WTC11 (cell line): Measurements from ENCODE around the gene MAPKAPK3. TPM values are rescaled to one million over a fixed set of nuclear protein-coding genes. Genes with fewer than 3 reads are reported as not detected.

Source experiments
- ATAC-seq: fragments of 200-7000 bp; cut with Tn5 transposase; 2 replicates; pipeline ENCODE4 v1.10.0; 2021; ENCODE audit warnings: mild to moderate bottlenecking, moderate library complexity
- CTCF ChIA-PET: fragments of 300-600 bp; sonication (Branson Sonifier 250); formaldehyde crosslinking; loops from one replicate; lab custom pipeline; 2021; ENCODE audit warnings: antibody characterized with exemption; lab: Charles Lee
- POLR2A ChIA-PET: fragments of 350-600 bp; sonication (Branson Sonifier 250); formaldehyde crosslinking; loops from one replicate; lab custom pipeline; 2021; ENCODE audit warnings: antibody characterized with exemption; lab: Charles Lee
- DNase-seq: peaks from one replicate; pipeline ENCODE4 v3.0.0; 2021; ENCODE audit warnings: low spot score
- H3K27ac Mint-ChIP-seq: 2 replicates; pipeline ENCODE4 v1.8.0; 2021; ENCODE audit warnings: mixed read lengths
- H3K27me3 Mint-ChIP-seq: 2 replicates; pipeline ENCODE4 v1.8.0; 2021; ENCODE audit warnings: low read depth, mild to moderate bottlenecking, moderate library complexity, mixed read lengths
- H3K36me3 Mint-ChIP-seq: 2 replicates; pipeline ENCODE4 v1.8.0; 2021; ENCODE audit warnings: mixed read lengths
- H3K4me1 Mint-ChIP-seq: 2 replicates; pipeline ENCODE4 v1.8.0; 2022; ENCODE audit warnings: mixed read lengths
- H3K4me3 Mint-ChIP-seq: 2 replicates; pipeline ENCODE4 v1.8.0; 2021; ENCODE audit warnings: mild to moderate bottlenecking, moderate library complexity, mixed read lengths
- H3K9me3 Mint-ChIP-seq: 2 replicates; pipeline ENCODE4 v1.8.0; 2021; ENCODE audit warnings: mixed read lengths
- ETV6 ChIP-seq: sonication (generic); formaldehyde crosslinking; IDR thresholded peaks from 2 replicates; pipeline ENCODE4 v1.8.1; 2022; ENCODE audit warnings: mild to moderate bottlenecking, missing genetic modification reagents
- GABPB1 ChIP-seq: sonication (generic); formaldehyde crosslinking; IDR thresholded peaks from 2 replicates; pipeline ENCODE4 v1.8.1; 2023; ENCODE audit warnings: mild to moderate bottlenecking, missing genetic modification reagents
- IRF2 ChIP-seq: sonication (generic); formaldehyde crosslinking; IDR thresholded peaks from 2 replicates; pipeline ENCODE4 v1.8.0; 2022; ENCODE audit warnings: low read depth, missing genetic modification reagents, borderline replicate concordance
- JAZF1 ChIP-seq: fragments of 250-450 bp; sonication (Bioruptor Pico); IDR thresholded peaks from 2 replicates; pipeline ENCODE4 v1.9.0; 2021; ENCODE audit warnings: moderate library complexity, mild to moderate bottlenecking, inconsistent platforms
- MXD4 ChIP-seq: fragments of 250-450 bp; sonication (Bioruptor Pico); IDR thresholded peaks from 2 replicates; pipeline ENCODE4 v1.8.0; 2021; ENCODE audit warnings: mild to moderate bottlenecking, moderate library complexity, borderline replicate concordance
- NFATC4 ChIP-seq: fragments of 250-450 bp; sonication (Bioruptor Pico); IDR thresholded peaks from 2 replicates; pipeline ENCODE4 v1.9.0; 2021; ENCODE audit warnings: mild to moderate bottlenecking
- OVOL2 ChIP-seq: fragments of 250-450 bp; sonication (Bioruptor Pico); IDR thresholded peaks from 2 replicates; pipeline ENCODE4 v1.9.0; 2021; ENCODE audit warnings: mild to moderate bottlenecking, borderline replicate concordance
- RELA ChIP-seq: sonication (generic); formaldehyde crosslinking; IDR thresholded peaks from 2 replicates; pipeline ENCODE4 v1.8.1; 2022; ENCODE audit warnings: missing genetic modification reagents, mild to moderate bottlenecking, borderline replicate concordance
- TEAD1 ChIP-seq: sonication (generic); formaldehyde crosslinking; IDR thresholded peaks from 2 replicates; pipeline ENCODE4 v1.8.0; 2022; ENCODE audit warnings: mild to moderate bottlenecking, missing genetic modification reagents
- ZNF263 ChIP-seq: sonication (generic); formaldehyde crosslinking; IDR thresholded peaks from 2 replicates; pipeline ENCODE4 v1.8.1; 2022; ENCODE audit warnings: low read depth, mild to moderate bottlenecking, moderate library complexity, missing genetic modification reagents
- total RNA-seq: library from RNA; stranded (reverse); gene quantifications from 3 replicates; pipeline ENCODE4 v1.2.3, GENCODE V29; 2021
- TF ChIP-seq, protein P1 (sequence below): sonication (generic); formaldehyde crosslinking; conservative IDR thresholded peaks from 2 replicates; pipeline ENCODE4 v1.8.1; 2023; ENCODE audit warnings: mild to moderate bottlenecking, low read depth, missing genetic modification reagents, moderate library complexity
- TF ChIP-seq, protein P2 (sequence below): sonication (generic); formaldehyde crosslinking; IDR thresholded peaks from 2 replicates; pipeline ENCODE4 v1.8.0; 2023; ENCODE audit warnings: missing genetic modification reagents
- TF ChIP-seq, protein P3 (sequence below): sonication (generic); formaldehyde crosslinking; IDR thresholded peaks from 2 replicates; pipeline ENCODE4 v1.8.0; 2022; ENCODE audit warnings: mild to moderate bottlenecking, missing genetic modification reagents
- TF ChIP-seq, protein P4 (sequence below): fragments of 250-450 bp; sonication (Bioruptor Pico); IDR thresholded peaks from 2 replicates; pipeline ENCODE4 v1.8.0; 2021; ENCODE audit warnings: mild to moderate bottlenecking
- TF ChIP-seq, protein P5 (sequence below): sonication (generic); formaldehyde crosslinking; IDR thresholded peaks from 2 replicates; pipeline ENCODE4 v1.8.1; 2023; ENCODE audit warnings: mild to moderate bottlenecking, missing genetic modification reagents, borderline replicate concordance
- TF ChIP-seq, protein P6 (sequence below): sonication (generic); formaldehyde crosslinking; IDR thresholded peaks from 2 replicates; pipeline ENCODE4 v1.8.0; 2022; ENCODE audit warnings: mild to moderate bottlenecking, missing genetic modification reagents
- TF ChIP-seq, protein P7 (sequence below): sonication (generic); formaldehyde crosslinking; IDR thresholded peaks from 2 replicates; pipeline ENCODE4 v1.8.0; 2022; ENCODE audit warnings: mild to moderate bottlenecking, missing genetic modification reagents

Gene MAPKAPK3
- total RNA-seq, 1 experiment from 2014 or later: 60.2 TPM

DNA sequence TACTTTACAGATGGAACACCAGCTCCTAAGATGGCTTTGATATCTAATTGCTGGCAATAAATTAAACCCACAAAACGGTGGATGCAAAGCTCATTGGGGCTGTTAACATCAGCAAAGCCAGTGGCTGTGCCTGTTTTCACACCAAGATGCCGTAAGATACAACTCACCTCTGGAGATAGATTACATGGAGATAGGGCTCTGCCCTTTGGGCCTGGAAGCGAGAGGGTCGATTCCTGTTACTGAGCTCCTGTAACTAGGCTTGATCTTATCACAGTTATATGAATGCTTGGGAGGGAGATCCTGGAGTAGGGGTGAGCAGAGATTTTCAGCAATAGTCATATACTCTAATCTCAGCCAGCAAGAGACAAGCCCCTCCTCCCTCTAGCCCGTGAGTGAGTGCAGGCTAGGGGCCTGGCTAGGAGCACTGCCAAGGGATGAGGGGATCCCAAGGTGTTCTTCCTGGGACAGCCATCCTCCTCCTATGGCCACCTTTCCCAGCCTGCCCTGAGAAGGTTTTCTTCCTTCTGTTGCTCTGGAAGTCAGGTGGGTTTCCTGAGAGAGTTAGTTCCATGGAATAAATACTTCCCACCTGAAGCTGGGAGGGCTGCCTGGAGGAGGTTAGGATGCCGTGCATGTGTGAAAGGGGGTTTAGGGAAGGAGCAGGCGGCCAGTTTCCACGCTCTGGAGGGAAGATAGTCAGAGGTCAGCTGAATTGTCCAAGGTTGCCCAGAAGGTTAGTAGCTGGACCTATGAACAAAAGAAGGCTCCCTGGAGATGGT lies 39.7 kb downstream of the MAPKAPK3 start (continued):
- TF ChIP-seq, protein P1, sequence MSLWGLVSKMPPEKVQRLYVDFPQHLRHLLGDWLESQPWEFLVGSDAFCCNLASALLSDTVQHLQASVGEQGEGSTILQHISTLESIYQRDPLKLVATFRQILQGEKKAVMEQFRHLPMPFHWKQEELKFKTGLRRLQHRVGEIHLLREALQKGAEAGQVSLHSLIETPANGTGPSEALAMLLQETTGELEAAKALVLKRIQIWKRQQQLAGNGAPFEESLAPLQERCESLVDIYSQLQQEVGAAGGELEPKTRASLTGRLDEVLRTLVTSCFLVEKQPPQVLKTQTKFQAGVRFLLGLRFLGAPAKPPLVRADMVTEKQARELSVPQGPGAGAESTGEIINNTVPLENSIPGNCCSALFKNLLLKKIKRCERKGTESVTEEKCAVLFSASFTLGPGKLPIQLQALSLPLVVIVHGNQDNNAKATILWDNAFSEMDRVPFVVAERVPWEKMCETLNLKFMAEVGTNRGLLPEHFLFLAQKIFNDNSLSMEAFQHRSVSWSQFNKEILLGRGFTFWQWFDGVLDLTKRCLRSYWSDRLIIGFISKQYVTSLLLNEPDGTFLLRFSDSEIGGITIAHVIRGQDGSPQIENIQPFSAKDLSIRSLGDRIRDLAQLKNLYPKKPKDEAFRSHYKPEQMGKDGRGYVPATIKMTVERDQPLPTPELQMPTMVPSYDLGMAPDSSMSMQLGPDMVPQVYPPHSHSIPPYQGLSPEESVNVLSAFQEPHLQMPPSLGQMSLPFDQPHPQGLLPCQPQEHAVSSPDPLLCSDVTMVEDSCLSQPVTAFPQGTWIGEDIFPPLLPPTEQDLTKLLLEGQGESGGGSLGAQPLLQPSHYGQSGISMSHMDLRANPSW (CRISPR knock-in tag): no peak
- TF ChIP-seq, protein P2, sequence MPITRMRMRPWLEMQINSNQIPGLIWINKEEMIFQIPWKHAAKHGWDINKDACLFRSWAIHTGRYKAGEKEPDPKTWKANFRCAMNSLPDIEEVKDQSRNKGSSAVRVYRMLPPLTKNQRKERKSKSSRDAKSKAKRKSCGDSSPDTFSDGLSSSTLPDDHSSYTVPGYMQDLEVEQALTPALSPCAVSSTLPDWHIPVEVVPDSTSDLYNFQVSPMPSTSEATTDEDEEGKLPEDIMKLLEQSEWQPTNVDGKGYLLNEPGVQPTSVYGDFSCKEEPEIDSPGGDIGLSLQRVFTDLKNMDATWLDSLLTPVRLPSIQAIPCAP: no peak
- TF ChIP-seq TEAD1: no peak

DNA sequence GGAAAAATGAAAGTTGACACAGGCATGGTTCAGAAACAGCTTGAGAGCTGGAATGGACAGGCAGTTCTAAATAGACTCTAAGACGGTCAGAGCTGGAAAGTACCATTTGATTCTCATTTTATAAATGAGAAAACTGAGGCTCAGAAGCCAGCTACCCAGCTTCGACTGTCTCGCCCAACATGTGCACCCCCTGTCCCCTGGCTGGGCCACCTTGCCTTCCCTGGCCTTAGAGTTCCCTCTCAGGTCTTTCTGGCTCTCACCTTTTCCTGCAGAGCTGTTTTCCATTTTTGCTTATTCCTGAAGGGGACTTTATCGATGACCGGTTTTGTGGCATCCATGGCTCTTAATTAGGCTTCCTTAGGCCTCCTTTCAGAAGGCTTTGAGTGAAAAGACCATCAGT lies 40.5 kb downstream of the MAPKAPK3 start:
- CTCF ChIA-PET: interaction anchor here (3.1 kb wide), 1 partner anchor 41 kb away, joined by 11 read pairs; the partner anchor contains the start of gene MAPKAPK3
- no peaks in the 10 kb centered on the region for H3K9me3 Mint-ChIP-seq
- peaks cover 3% of the 10 kb centered on the region; the same call in 1 of the 2 replicates for H3K27me3 Mint-ChIP-seq
- POLR2A ChIA-PET: no interaction called here
- H3K4me3 Mint-ChIP-seq: no peak overlapping the region
- H3K36me3 Mint-ChIP-seq: no peaks in the 10 kb centered on the region
- TF ChIP-seq NFATC4 (CRISPR knock-in tag) (no peak), ZNF263 (CRISPR knock-in tag) (no peak), OVOL2 (no peak), MXD4 (CRISPR knock-in tag) (no peak), ETV6 (no peak)
- TF ChIP-seq, protein P3, sequence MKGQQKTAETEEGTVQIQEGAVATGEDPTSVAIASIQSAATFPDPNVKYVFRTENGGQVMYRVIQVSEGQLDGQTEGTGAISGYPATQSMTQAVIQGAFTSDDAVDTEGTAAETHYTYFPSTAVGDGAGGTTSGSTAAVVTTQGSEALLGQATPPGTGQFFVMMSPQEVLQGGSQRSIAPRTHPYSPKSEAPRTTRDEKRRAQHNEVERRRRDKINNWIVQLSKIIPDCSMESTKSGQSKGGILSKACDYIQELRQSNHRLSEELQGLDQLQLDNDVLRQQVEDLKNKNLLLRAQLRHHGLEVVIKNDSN (CRISPR knock-in tag): no peak
- TF ChIP-seq, protein P2: no peak
- H3K27ac Mint-ChIP-seq: no peak overlapping the region
- peaks cover 3% of the 10 kb centered on the region for H3K4me1 Mint-ChIP-seq
- DNase-seq (no peak), ATAC-seq (no peak)

DNA sequence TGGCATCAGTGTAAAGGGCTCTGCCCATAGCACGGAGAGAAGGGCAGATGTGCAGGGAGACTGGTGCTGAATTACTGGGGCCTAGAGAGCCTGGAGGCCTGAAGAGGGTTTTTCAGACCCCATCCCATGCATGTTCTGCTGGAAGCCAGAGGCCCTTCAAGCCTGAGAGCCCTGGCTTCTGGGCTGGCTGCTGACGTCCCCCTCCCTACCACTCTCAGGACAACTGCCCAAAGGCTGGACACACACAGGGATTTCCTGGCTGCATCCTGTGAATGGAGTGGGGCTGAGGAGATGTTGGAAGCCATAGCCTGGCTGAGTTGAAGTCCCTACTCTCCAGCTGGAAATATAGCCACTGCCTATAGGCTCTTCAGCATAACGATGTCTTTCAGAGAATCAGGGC lies 40.9 kb downstream of the MAPKAPK3 start:
- H3K27ac Mint-ChIP-seq: no peak overlapping the region
- H3K9me3 Mint-ChIP-seq: no peaks in the 10 kb centered on the region
- ChIA-PET CTCF (interaction anchor here (3.1 kb wide), 1 partner anchor 41 kb away, joined by 11 read pairs; the partner anchor contains the start of gene MAPKAPK3), POLR2A (no interaction called here)
- no peak overlapping the region for H3K4me3 Mint-ChIP-seq
- no peaks in the 10 kb centered on the region for H3K36me3 Mint-ChIP-seq
- no peak for DNase-seq
- TF ChIP-seq, protein P4, sequence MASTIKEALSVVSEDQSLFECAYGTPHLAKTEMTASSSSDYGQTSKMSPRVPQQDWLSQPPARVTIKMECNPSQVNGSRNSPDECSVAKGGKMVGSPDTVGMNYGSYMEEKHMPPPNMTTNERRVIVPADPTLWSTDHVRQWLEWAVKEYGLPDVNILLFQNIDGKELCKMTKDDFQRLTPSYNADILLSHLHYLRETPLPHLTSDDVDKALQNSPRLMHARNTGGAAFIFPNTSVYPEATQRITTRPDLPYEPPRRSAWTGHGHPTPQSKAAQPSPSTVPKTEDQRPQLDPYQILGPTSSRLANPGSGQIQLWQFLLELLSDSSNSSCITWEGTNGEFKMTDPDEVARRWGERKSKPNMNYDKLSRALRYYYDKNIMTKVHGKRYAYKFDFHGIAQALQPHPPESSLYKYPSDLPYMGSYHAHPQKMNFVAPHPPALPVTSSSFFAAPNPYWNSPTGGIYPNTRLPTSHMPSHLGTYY (CRISPR knock-in tag): no peak
- TF ChIP-seq JAZF1 (CRISPR knock-in tag): no peak
- TF ChIP-seq, protein P5, sequence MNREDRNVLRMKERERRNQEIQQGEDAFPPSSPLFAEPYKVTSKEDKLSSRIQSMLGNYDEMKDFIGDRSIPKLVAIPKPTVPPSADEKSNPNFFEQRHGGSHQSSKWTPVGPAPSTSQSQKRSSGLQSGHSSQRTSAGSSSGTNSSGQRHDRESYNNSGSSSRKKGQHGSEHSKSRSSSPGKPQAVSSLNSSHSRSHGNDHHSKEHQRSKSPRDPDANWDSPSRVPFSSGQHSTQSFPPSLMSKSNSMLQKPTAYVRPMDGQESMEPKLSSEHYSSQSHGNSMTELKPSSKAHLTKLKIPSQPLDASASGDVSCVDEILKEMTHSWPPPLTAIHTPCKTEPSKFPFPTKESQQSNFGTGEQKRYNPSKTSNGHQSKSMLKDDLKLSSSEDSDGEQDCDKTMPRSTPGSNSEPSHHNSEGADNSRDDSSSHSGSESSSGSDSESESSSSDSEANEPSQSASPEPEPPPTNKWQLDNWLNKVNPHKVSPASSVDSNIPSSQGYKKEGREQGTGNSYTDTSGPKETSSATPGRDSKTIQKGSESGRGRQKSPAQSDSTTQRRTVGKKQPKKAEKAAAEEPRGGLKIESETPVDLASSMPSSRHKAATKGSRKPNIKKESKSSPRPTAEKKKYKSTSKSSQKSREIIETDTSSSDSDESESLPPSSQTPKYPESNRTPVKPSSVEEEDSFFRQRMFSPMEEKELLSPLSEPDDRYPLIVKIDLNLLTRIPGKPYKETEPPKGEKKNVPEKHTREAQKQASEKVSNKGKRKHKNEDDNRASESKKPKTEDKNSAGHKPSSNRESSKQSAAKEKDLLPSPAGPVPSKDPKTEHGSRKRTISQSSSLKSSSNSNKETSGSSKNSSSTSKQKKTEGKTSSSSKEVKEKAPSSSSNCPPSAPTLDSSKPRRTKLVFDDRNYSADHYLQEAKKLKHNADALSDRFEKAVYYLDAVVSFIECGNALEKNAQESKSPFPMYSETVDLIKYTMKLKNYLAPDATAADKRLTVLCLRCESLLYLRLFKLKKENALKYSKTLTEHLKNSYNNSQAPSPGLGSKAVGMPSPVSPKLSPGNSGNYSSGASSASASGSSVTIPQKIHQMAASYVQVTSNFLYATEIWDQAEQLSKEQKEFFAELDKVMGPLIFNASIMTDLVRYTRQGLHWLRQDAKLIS: no peak
- no peak for TF ChIP-seq RELA (CRISPR knock-in tag)
- TF ChIP-seq IRF2 (CRISPR knock-in tag): no peak
- TF ChIP-seq, protein P6, sequence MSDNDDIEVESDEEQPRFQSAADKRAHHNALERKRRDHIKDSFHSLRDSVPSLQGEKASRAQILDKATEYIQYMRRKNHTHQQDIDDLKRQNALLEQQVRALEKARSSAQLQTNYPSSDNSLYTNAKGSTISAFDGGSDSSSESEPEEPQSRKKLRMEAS (CRISPR knock-in tag): no peak
- TF ChIP-seq, protein P7, sequence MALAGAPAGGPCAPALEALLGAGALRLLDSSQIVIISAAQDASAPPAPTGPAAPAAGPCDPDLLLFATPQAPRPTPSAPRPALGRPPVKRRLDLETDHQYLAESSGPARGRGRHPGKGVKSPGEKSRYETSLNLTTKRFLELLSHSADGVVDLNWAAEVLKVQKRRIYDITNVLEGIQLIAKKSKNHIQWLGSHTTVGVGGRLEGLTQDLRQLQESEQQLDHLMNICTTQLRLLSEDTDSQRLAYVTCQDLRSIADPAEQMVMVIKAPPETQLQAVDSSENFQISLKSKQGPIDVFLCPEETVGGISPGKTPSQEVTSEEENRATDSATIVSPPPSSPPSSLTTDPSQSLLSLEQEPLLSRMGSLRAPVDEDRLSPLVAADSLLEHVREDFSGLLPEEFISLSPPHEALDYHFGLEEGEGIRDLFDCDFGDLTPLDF: no peak
- TF ChIP-seq TEAD1: no peak
- no peak for TF ChIP-seq GABPB1 (CRISPR knock-in tag)
- H3K27me3 Mint-ChIP-seq: peaks cover 3% of the 10 kb centered on the region; the same call in 1 of the 2 replicates
- ATAC-seq: no peak
- H3K4me1 Mint-ChIP-seq: no peaks in the 10 kb centered on the region
